Vagina (tissue), 2 donors: ENCODE measurements around the gene SNED1.

Experiments used
- CTCF ChIP-seq, 3 experiments: fragments of 450-650 bp in 2 of 3; fragments of 200-600 bp in 1 of 3; sonication (generic) in 1 of 3; IDR thresholded peaks; one replicate each; pipeline ENCODE4 v1.5.1; 2017 to 2019; ENCODE audit warnings: antibody characterized with exemption in 3 of 3, mild to moderate bottlenecking in 2 of 3, moderate library complexity in 2 of 3
- POLR2AphosphoS5 ChIP-seq, 2 donors: sonication (generic); formaldehyde crosslinking; IDR thresholded peaks; one replicate each; pipeline ENCODE4 v1.9.0; 2017; ENCODE audit warnings: antibody characterized with exemption in 2 of 2, mild to moderate bottlenecking in 2 of 2, low read depth in 1 of 2; ENCODE audit not compliant: insufficient read depth in 1 of 2

GRCh38 chr2:240998995-240999791 lies 775 bp downstream of the SNED1 start:
- no peak for TF ChIP-seq CTCF (IDR thresholded peaks at IDR 0.05)
- no peak for TF ChIP-seq POLR2AphosphoS5 (IDR thresholded peaks at IDR 0.05; ENCODE audit: insufficient read depth in 1 of 2, low read depth in 1 of 2)
